RWPE1 (cell line): ENCODE measurements around the gene NACC2.

ENCODE experiments used
- CTCF ChIA-PET: fragments of 350-600 bp; sonication (Branson Sonifier 250); formaldehyde crosslinking; extraction: SDS; loops from one replicate; lab custom pipeline; 2021; lab: Yijun Ruan, JAX
- POLR2A ChIA-PET: fragments of 400-600 bp; formaldehyde crosslinking; extraction: SDS; loops from one replicate; lab custom pipeline; 2020; ENCODE audit warnings: antibody characterized with exemption; ENCODE audit not compliant: low non-redundant PET; lab: Yijun Ruan, JAX
- DNase-seq: peaks from one replicate; pipeline ENCODE4 v3.0.0; 2012; ENCODE audit warnings: low spot score
- H3K27ac ChIP-seq: fragments of 450-650 bp; 2 replicates; pipeline ENCODE4 v1.5.1; 2017
- CTCF ChIP-seq: fragments of 450-650 bp; conservative IDR thresholded peaks from 2 replicates; pipeline ENCODE4 v1.5.1; 2017; ENCODE audit warnings: low read depth, mild to moderate bottlenecking

Gene NACC2

GRCh38 chr9:135958485-135958884 lies 136.6 kb downstream of the NACC2 start:
- CTCF ChIA-PET: interaction anchor here (0.6 to 1.7 kb wide), 2 partner anchors 9 to 575 kb away, joined by 3 to 8 read pairs; no protein-coding TSS in a partner anchor
- POLR2A ChIA-PET: no interaction called here

GRCh38 chr9:135957431-135957830 lies 137.7 kb downstream of the NACC2 start:
- DNase-seq: no peak
- ChIA-PET CTCF (no interaction called here), POLR2A (interaction anchor here (0.6 kb wide), 1 partner anchor 368 kb away, joined by 3 read pairs; no protein-coding TSS in a partner anchor)
- TF ChIP-seq CTCF: no peak
- peak overlapping the region; percentile 31 for H3K27ac ChIP-seq

More at GRCh38 chr9:135958485-135958884, 136.6 kb downstream of the NACC2 start:
- TF ChIP-seq CTCF: no peak
- DNase-seq: no peak
- H3K27ac ChIP-seq: peak overlapping the region; percentile 14

DNA sequence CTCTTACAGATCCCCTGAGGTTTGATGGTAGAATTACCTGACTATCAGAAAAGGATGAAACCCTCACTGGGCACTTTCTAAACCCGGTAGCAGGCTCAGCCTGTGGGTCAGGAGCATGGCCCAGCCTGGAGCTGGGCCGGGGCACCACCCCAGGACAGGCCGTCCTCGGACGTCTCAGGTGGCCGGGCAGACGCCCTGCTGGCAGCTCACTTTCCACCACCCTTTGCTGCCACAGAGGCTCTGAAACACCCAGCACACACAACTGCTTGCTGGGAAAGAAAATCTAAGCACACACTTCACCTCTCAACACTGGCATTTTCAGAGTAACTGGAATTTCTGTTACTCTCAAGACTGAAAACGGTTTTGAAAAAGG lies 138.3 kb downstream of the NACC2 start:
- peak overlapping the region; percentile 31 for H3K27ac ChIP-seq
- ChIA-PET POLR2A (no interaction called here), CTCF (no interaction called here)
- no peak for TF ChIP-seq CTCF
- DNase-seq: no peak
